H1 (cell line): ENCODE data around the gene STEAP2. TPM values are rescaled to one million over a fixed set of nuclear protein-coding genes. Genes with fewer than 3 reads are reported as not detected.

ENCODE experiments used
- CTCF ChIA-PET: fragments of 300-600 bp; sonication (Branson Sonifier 250); formaldehyde crosslinking; loops from one replicate; lab custom pipeline; 2021; ENCODE audit not compliant: partially characterized antibody; lab: Charles Lee
- POLR2A ChIA-PET: fragments of 300-600 bp; sonication (Branson Sonifier 250); formaldehyde crosslinking; loops from one replicate; lab custom pipeline; 2021; ENCODE audit warnings: inconsistent platforms; ENCODE audit not compliant: partially characterized antibody; lab: Charles Lee
- DNase-seq, 2 experiments: peaks; one replicate each; pipeline versions ENCODE4 v3.0.0 to v3.0.0-alpha.2; 2010 to 2022; ENCODE audit warnings: low spot score in 2 of 2, low read depth in 1 of 2, mixed read lengths in 1 of 2
- FAIRE-seq: peaks from 2 replicates; lab custom pipeline; 2011; peaks lifted over from hg19 to GRCh38; lab: Jason Lieb, UNC
- H2AFZ ChIP-seq: 2 replicates; pipeline ENCODE4 v1.8.1; 2012; ENCODE audit warnings: low read length, inconsistent platforms
- H2AK5ac ChIP-seq: 2 replicates; pipeline ENCODE4 v1.6.1; 2013; ENCODE audit warnings: low read depth, low read length
- H2BK120ac ChIP-seq: replicated peaks from 2 replicates; pipeline ENCODE3; 2013; ENCODE audit warnings: low read depth, low read length, inconsistent platforms
- H2BK12ac ChIP-seq: 2 replicates; pipeline ENCODE4 v1.6.1; 2013; ENCODE audit warnings: low read depth, low read length
- H2BK15ac ChIP-seq: 2 replicates; pipeline ENCODE4 v1.6.1; 2013; ENCODE audit warnings: low read length
- H2BK20ac ChIP-seq: 2 replicates; pipeline ENCODE4 v1.6.1; 2013; ENCODE audit warnings: low read length
- H2BK5ac ChIP-seq: 2 replicates; pipeline ENCODE4 v1.6.1; 2013; ENCODE audit warnings: low read depth, low read length
- H3K14ac ChIP-seq: 2 replicates; pipeline ENCODE4 v1.6.1; 2013; ENCODE audit warnings: inconsistent platforms; ENCODE audit not compliant: insufficient read length
- H3K18ac ChIP-seq: 2 replicates; pipeline ENCODE4 v1.6.1; 2013; ENCODE audit warnings: low read length; ENCODE audit errors: extremely low read depth
- H3K23ac ChIP-seq: 2 replicates; pipeline ENCODE4 v1.6.1; 2013; ENCODE audit warnings: inconsistent platforms; ENCODE audit not compliant: insufficient read length
- H3K23me2 ChIP-seq: 2 replicates; pipeline ENCODE4 v1.6.1; 2013; ENCODE audit warnings: low read depth, low read length
- H3K27ac ChIP-seq: 2 replicates; pipeline ENCODE4 v1.6.1; 2011; ENCODE audit warnings: low read depth, low read length, inconsistent platforms
- H3K27me3 ChIP-seq, 4 experiments: replicated peaks in 1 of 4; 1 replicate in 1 of 4; 2 replicates in 3 of 4; pipeline versions ENCODE4 v1.6.1 to v1.8.1; 2011 to 2013; ENCODE audit warnings: low read length in 3 of 4, mild to moderate bottlenecking in 3 of 4, inconsistent platforms in 2 of 4, mixed read lengths in 2 of 4, moderate library complexity in 1 of 4; ENCODE audit not compliant: control insufficient read depth in 3 of 4, insufficient read depth in 3 of 4; ENCODE audit errors: extremely low read depth in 1 of 4
- H3K36me3 ChIP-seq, 4 experiments: 2 replicates each; pipeline versions ENCODE4 v1.6.1 to v1.8.1; 2011 to 2013; ENCODE audit warnings: mild to moderate bottlenecking in 4 of 4, low read length in 3 of 4, moderate library complexity in 2 of 4, control low read depth in 1 of 4, inconsistent platforms in 1 of 4; ENCODE audit not compliant: insufficient read depth in 4 of 4, control insufficient read depth in 2 of 4
- H3K4ac ChIP-seq: replicated peaks from 2 replicates; pipeline ENCODE3; 2013; ENCODE audit warnings: low read length, low read depth, mixed read lengths, inconsistent platforms; ENCODE audit not compliant: insufficient read length
- H3K4me1 ChIP-seq, 4 experiments: replicated peaks in 1 of 4; 1 replicate in 1 of 4; 2 replicates in 3 of 4; pipeline versions ENCODE4 v1.6.1 to v1.8.1; 2011 to 2013; ENCODE audit warnings: low read length in 3 of 4, inconsistent platforms in 2 of 4, mixed read lengths in 1 of 4; ENCODE audit not compliant: insufficient read depth in 4 of 4, control insufficient read depth in 3 of 4
- H3K4me2 ChIP-seq, 2 experiments: 2 replicates each; pipeline versions ENCODE4 v1.6.1 to v1.8.1; 2011 to 2013; ENCODE audit warnings: low read depth in 2 of 2, low read length in 2 of 2, control low read depth in 1 of 2, inconsistent platforms in 1 of 2, mild to moderate bottlenecking in 1 of 2; ENCODE audit not compliant: insufficient read depth in 1 of 2
- H3K4me3 ChIP-seq, 4 experiments: fragments of 200-600, 300-600 bp in 1 of 4; sonication (generic), shearing (Covaris generic), sonication (Bioruptor Twin) in 1 of 4; 2 replicates each; pipeline versions ENCODE4 v1.5.1 to v1.8.1; 2011 to 2016; ENCODE audit warnings: low read length in 4 of 4, low read depth in 3 of 4, control low read depth in 2 of 4, inconsistent platforms in 2 of 4, mild to moderate bottlenecking in 2 of 4, mixed read lengths in 1 of 4, moderate library complexity in 1 of 4; ENCODE audit not compliant: insufficient read depth in 2 of 4; ENCODE audit errors: extremely low read depth in 1 of 4
- H3K56ac ChIP-seq: replicated peaks from 2 replicates; pipeline ENCODE3; 2013; ENCODE audit warnings: low read depth, mild to moderate bottlenecking, mixed read lengths, low read length, inconsistent platforms; ENCODE audit not compliant: insufficient read length
- H3K79me1 ChIP-seq: 2 replicates; pipeline ENCODE4 v1.6.1; 2013; ENCODE audit warnings: low read depth, low read length, control low read depth
- H3K79me2 ChIP-seq, 2 experiments: 2 replicates each; pipeline versions ENCODE4 v1.6.1 to v1.8.1; 2012 to 2013; ENCODE audit warnings: low read length in 2 of 2, mild to moderate bottlenecking in 2 of 2, inconsistent platforms in 1 of 2; ENCODE audit not compliant: insufficient read depth in 2 of 2, control insufficient read depth in 1 of 2
- H3K9ac ChIP-seq, 4 experiments: replicated peaks in 1 of 4; 1 replicate in 1 of 4; 2 replicates in 3 of 4; pipeline versions ENCODE4 v1.6.1 to v1.8.1; 2011 to 2013; ENCODE audit warnings: low read depth in 3 of 4, low read length in 3 of 4, control low read depth in 2 of 4, mild to moderate bottlenecking in 2 of 4, moderate library complexity in 2 of 4, inconsistent platforms in 1 of 4; ENCODE audit errors: extremely low read depth in 1 of 4
- H3K9me3 ChIP-seq, 2 experiments: 2 replicates each; pipeline versions ENCODE4 v1.6.1 to v1.8.1; 2012 to 2013; ENCODE audit warnings: mild to moderate bottlenecking in 2 of 2, moderate library complexity in 2 of 2, control low read depth in 1 of 2, inconsistent platforms in 1 of 2, low read depth in 1 of 2, low read length in 1 of 2, mixed read lengths in 1 of 2; ENCODE audit not compliant: insufficient read depth in 2 of 2
- H4K20me1 ChIP-seq, 2 experiments: replicated peaks in 1 of 2; 2 replicates each; pipeline versions ENCODE3 to v1.8.1; 2011 to 2013; ENCODE audit warnings: inconsistent platforms in 2 of 2, low read length in 2 of 2, mild to moderate bottlenecking in 1 of 2; ENCODE audit not compliant: insufficient read depth in 2 of 2, control insufficient read depth in 1 of 2
- H4K5ac ChIP-seq: 2 replicates; pipeline ENCODE4 v1.6.1; 2013; ENCODE audit warnings: low read length, low read depth, mixed read lengths, inconsistent platforms; ENCODE audit not compliant: insufficient read length
- H4K8ac ChIP-seq: 2 replicates; pipeline ENCODE4 v1.8.0; 2013; ENCODE audit warnings: mild to moderate bottlenecking, moderate library complexity, low read length, inconsistent platforms; ENCODE audit not compliant: insufficient read depth; ENCODE audit errors: extremely low read depth
- H4K91ac ChIP-seq: replicated peaks from 2 replicates; pipeline ENCODE3; 2013; ENCODE audit warnings: low read length, mixed read lengths, inconsistent platforms; ENCODE audit not compliant: insufficient read length
- BCL11A ChIP-seq, 2 experiments: IDR thresholded peaks; one replicate each; pipeline ENCODE4 v1.6.1; 2011; ENCODE audit warnings: low read depth in 2 of 2, low read length in 2 of 2, mild to moderate bottlenecking in 2 of 2
- SIRT6 ChIP-seq: IDR thresholded peaks from one replicate; pipeline ENCODE4 v1.7.1; 2012; ENCODE audit warnings: low read length, inconsistent platforms
- TAF1 ChIP-seq: IDR thresholded peaks from 2 replicates; pipeline ENCODE4 v1.6.1; 2011; ENCODE audit warnings: mild to moderate bottlenecking, low read depth, low read length
- WGBS, 2 experiments: shearing (Covaris generic) in 1 of 2; methylation state at CpG; one replicate each; pipeline versions ENCODE4 v1.1.6 to v1.1.7; 2013 to 2015; ENCODE audit warnings: low lambda C conversion rate in 2 of 2, mixed read lengths in 2 of 2, inconsistent platforms in 1 of 2, low coverage in 1 of 2, missing lambda C conversion rate in 1 of 2; ENCODE audit not compliant: insufficient replicate concordance in 2 of 2, insufficient coverage in 1 of 2, insufficient read length in 1 of 2; ENCODE audit errors: extremely low coverage in 1 of 2, missing lambda C conversion rate in 1 of 2; 5-methylcytosine and 5-hydroxymethylcytosine counted together
- polyA plus RNA-seq, 7 experiments: library from polyadenylated mRNA; depleted of rRNA in 3 of 7; stranded (reverse) in 5 of 7; unstranded in 2 of 7; fragments of >200 nt in 5 of 7; fragments of 200-250 nt in 2 of 7; gene quantifications; 1 replicate in 5 of 7; 2 replicates in 1 of 7; 4 replicates in 1 of 7; pipeline versions ENCODE4 v1.2.1 to v1.2.3, GENCODE V29; 2011 to 2013; ENCODE audit warnings: missing spikeins in 2 of 7, mixed read lengths in 2 of 7
- total RNA-seq: library from RNA; stranded (reverse); fragmentation: NEBNext Ultra II Directional; extraction: Animal tissue kit (Norgen Biotek cat#: 25700); gene quantifications from 2 replicates; pipeline ENCODE4 v1.2.1, GENCODE V29; 2021

STEAP2 gene
- total and polyA plus RNA-seq, 2 of the 8 experiments (the other 6 are each of a cell fraction or from before 2014, with no cell fraction given) = 13.4 to 18.4 TPM

DNA sequence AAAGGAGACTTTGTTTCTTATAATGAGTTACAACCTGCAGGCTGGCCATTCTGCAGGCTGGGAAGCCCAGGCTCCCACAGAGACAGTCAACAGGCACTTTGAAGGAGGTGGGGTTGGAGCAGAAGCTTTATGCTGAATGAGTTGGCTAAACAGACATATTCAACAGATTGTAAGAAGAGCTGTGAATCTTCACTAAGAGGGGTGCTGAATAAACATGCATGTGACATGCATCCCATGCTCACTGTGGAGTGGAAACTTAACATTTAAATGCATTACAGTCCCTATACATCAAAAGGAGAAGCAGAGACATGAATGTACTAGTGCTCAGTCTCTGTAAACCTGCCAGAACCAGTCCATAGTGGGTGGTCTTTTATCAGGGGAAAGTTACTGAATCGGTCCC, 32.0 kb downstream of the STEAP2 start:
- Histone ChIP-seq H3K79me2 (no peaks in the 10 kb centered on the region), H3K23ac (no peak overlapping the region), H3K27me3 (peaks cover 0 to 6% (median 2%) of the 10 kb centered on the region in 4 experiments; a peak in 3 of 7 replicates), H4K5ac (no peak overlapping the region), H2BK12ac (no peak overlapping the region), H3K9ac (no peak overlapping the region), H3K27ac (no peak overlapping the region), H3K36me3 (no peaks in the 10 kb centered on the region), H3K56ac (no peak overlapping the region), H3K23me2 (peaks cover 8% of the 10 kb centered on the region), H3K4me1 (peaks cover 0 to 6% (median 3%) of the 10 kb centered on the region in 4 experiments; a peak in 5 of 7 replicates), H2AK5ac (no peak overlapping the region), H2BK5ac (no peak overlapping the region), H4K8ac (no peak overlapping the region), H3K4ac (no peak overlapping the region), H3K4me2 (peak overlapping the region in 1 of 2 experiments; percentile 68; a peak in 1 of 4 replicates), H3K18ac (no peak overlapping the region), H3K4me3 (no peak overlapping the region), H2BK120ac (no peak overlapping the region), H4K20me1 (no peaks in the 10 kb centered on the region), H2AFZ (no peak overlapping the region), H3K9me3 (no peaks in the 10 kb centered on the region), H2BK15ac (no peak overlapping the region), H3K14ac (no peak overlapping the region), H3K79me1 (no peaks in the 10 kb centered on the region), H4K91ac (no peak overlapping the region), H2BK20ac (no peak overlapping the region)
- ChIA-PET CTCF (interaction anchor here (1.3 to 2.3 kb wide), 3 partner anchors 32 to 102 kb away, joined by 3 to 13 read pairs (median 5); partner anchors contain the start of gene STEAP2), POLR2A (interaction anchor here (0.8 to 4.1 kb wide), 6 partner anchors 12 to 29 kb away, joined by 3 to 28 read pairs (median 4); no protein-coding TSS in a partner anchor)
- DNase-seq (no peak), FAIRE-seq (no peak)
- TF ChIP-seq TAF1 (no peak), BCL11A (IDR thresholded peaks at IDR 0.05; ENCODE audit: low read depth in 2 of 2, low read length in 2 of 2) (no peak), SIRT6 (no peak)
- WGBS, 2 experiments = 85% methylated on average over 1 of the region's 1 CpG; no CpG with 5 or more reads in 1 of the 2 experiments
